C4-2B (cell line): ENCODE results near the gene KCNQ4.

Experiments used
- CTCF ChIP-seq: fragments of 450-650 bp; conservative IDR thresholded peaks from 2 replicates; pipeline ENCODE4 v1.5.1; 2017; ENCODE audit warnings: mild to moderate bottlenecking
- ZFX ChIP-seq: fragments of 450-650 bp; IDR thresholded peaks from 2 replicates; pipeline ENCODE4 v1.6.1; 2017

GRCh38 chr1:40808909-40809308 lies 25.3 kb downstream of the KCNQ4 start:
- TF ChIP-seq CTCF, result no peak
- no peak for TF ChIP-seq ZFX
